Neural cell (in vitro differentiated cells): ENCODE measurements around the gene RASA4B.

ENCODE experiments used
- CTCF ChIP-seq: fragments of 450-650 bp; IDR thresholded peaks from 2 replicates; pipeline ENCODE4 v1.5.1; 2014; ENCODE audit warnings: antibody characterized with exemption, mild to moderate bottlenecking, moderate library complexity; ENCODE audit not compliant: poor library complexity, severe bottlenecking
- EP300 ChIP-seq: fragments of 450-650 bp; conservative IDR thresholded peaks from 2 replicates; pipeline ENCODE4 v1.6.1; 2014; ENCODE audit warnings: antibody characterized with exemption, mild to moderate bottlenecking, moderate library complexity; ENCODE audit not compliant: poor library complexity, severe bottlenecking
- MXI1 ChIP-seq: fragments of 450-650 bp; conservative IDR thresholded peaks from 2 replicates; pipeline ENCODE4 v1.6.1; 2014; ENCODE audit warnings: antibody characterized with exemption, mild to moderate bottlenecking; ENCODE audit not compliant: poor library complexity, severe bottlenecking
- REST ChIP-seq: IDR thresholded peaks from 2 replicates; pipeline ENCODE4 v1.6.1; 2012; ENCODE audit warnings: borderline replicate concordance

- TF ChIP-seq EP300 = no peak
- no peak for TF ChIP-seq CTCF
- no peak for TF ChIP-seq MXI1
- TF ChIP-seq REST = no peak
Measured at GRCh38 chr7:102439963-102440795, 77.4 kb downstream of the RASA4B start.
